GM23338 (cell line): ENCODE data around the gene CTNNA1.

Source experiments
- CREB1 ChIP-seq: fragments of 250-450 bp; sonication (Bioruptor Pico); IDR thresholded peaks from 2 replicates; pipeline ENCODE4 v1.5.0; 2020; ENCODE audit warnings: low read depth, mild to moderate bottlenecking, moderate library complexity
- CTCF ChIP-seq, 2 experiments: fragments of 200-600 bp in 1 of 2; sonication (generic) in 1 of 2; conservative IDR thresholded peaks; 2 replicates each; pipeline versions ENCODE4 v1.5.1 to v1.6.1; 2016 to 2017; ENCODE audit warnings: antibody characterized with exemption in 2 of 2, low read depth in 2 of 2, mild to moderate bottlenecking in 2 of 2, moderate library complexity in 1 of 2
- ETS1 ChIP-seq: IDR thresholded peaks from 2 replicates; pipeline ENCODE4 v1.6.1; 2016; ENCODE audit warnings: antibody characterized with exemption
- EZH2 ChIP-seq: fragments of 200-600 bp; sonication (generic); IDR thresholded peaks from one replicate; pipeline ENCODE4 v1.8.0; 2017; ENCODE audit warnings: antibody characterized with exemption, mild to moderate bottlenecking, low read depth; ENCODE audit not compliant: unreplicated experiment
- EZH2phosphoT487 ChIP-seq: fragments of 200-600 bp; sonication (generic); IDR thresholded peaks from one replicate; pipeline ENCODE4 v1.8.1; 2018; ENCODE audit warnings: antibody characterized with exemption; ENCODE audit not compliant: unreplicated experiment
- JUNB ChIP-seq: IDR thresholded peaks from one replicate; pipeline ENCODE4 v1.6.1; 2016; ENCODE audit warnings: antibody characterized with exemption; ENCODE audit not compliant: unreplicated experiment
- NANOG ChIP-seq: IDR thresholded peaks from 2 replicates; pipeline ENCODE4 v1.6.1; 2016; ENCODE audit warnings: antibody characterized with exemption, borderline replicate concordance
- POLR2AphosphoS5 ChIP-seq: IDR thresholded peaks from 2 replicates; pipeline ENCODE4 v1.6.1; 2016; ENCODE audit warnings: antibody characterized with exemption, low read depth
- REST ChIP-seq: IDR thresholded peaks from one replicate; pipeline ENCODE4 v1.6.1; 2018; ENCODE audit warnings: antibody characterized with exemption; ENCODE audit not compliant: unreplicated experiment
- STAT1 ChIP-seq: IDR thresholded peaks from one replicate; pipeline ENCODE4 v1.6.1; 2016; ENCODE audit warnings: antibody characterized with exemption; ENCODE audit not compliant: unreplicated experiment
- ZNF114 ChIP-seq: fragments of 250-450 bp; sonication (Bioruptor Pico); IDR thresholded peaks from 2 replicates; pipeline ENCODE4 v1.5.0; 2020; ENCODE audit warnings: mild to moderate bottlenecking, moderate library complexity
- ZNF331 ChIP-seq: fragments of 250-450 bp; sonication (Bioruptor Pico); IDR thresholded peaks from 2 replicates; pipeline ENCODE4 v1.5.0; 2020; ENCODE audit warnings: low read depth, mild to moderate bottlenecking, moderate library complexity
- ZNF462 ChIP-seq: fragments of 250-450 bp; sonication (Bioruptor Pico); IDR thresholded peaks from 2 replicates; pipeline ENCODE4 v1.5.0; 2020; ENCODE audit warnings: mild to moderate bottlenecking, moderate library complexity

GRCh38 chr5:138770977-138771376 lies 17.8 kb downstream of the CTNNA1 start:
- TF ChIP-seq CTCF (conservative IDR thresholded peaks at IDR 0.05; ENCODE audit: low read depth in 2 of 2) (no peak), STAT1 (no peak), CREB1 (CRISPR knock-in tag) (no peak), EZH2 (no peak), POLR2AphosphoS5 (no peak), EZH2phosphoT487 (no peak), REST (no peak), JUNB (no peak), ZNF331 (CRISPR knock-in tag) (no peak), NANOG (no peak), ETS1 (no peak), ZNF114 (CRISPR knock-in tag) (no peak), ZNF462 (CRISPR knock-in tag) (no peak)
